ENCODE data around the gene MYOT. TPM values are rescaled to one million over a fixed set of nuclear protein-coding genes. Genes with fewer than 3 reads are reported as not detected.
A peak's percentile ranks its signal among the peaks of the same experiment; 100 is the strongest.

The MYOT gene
- total and polyA plus RNA-seq, 10 of the 15 experiments (the other 5 are each of a cell fraction or from before 2014, with no cell fraction given), result 0.15 to 1.5 (median 0.53) TPM; not detected in 5

- TF ChIP-seq RELB (IDR thresholded peaks at IDR 0.05; ENCODE audit: low read depth), result peak; percentile 60; the same call in 1 of the 2 replicates
- TF ChIP-seq BACH1 (IDR thresholded peaks at IDR 0.05; ENCODE audit: borderline replicate concordance), result no peak
- TF ChIP-seq MEF2A (IDR thresholded peaks at IDR 0.05; ENCODE audit: insufficient read depth, low read depth, low read length), result peak; percentile 51; the same call in 1 of the 2 replicates
- no peak for TF ChIP-seq ATF7 (IDR thresholded peaks at IDR 0.05; ENCODE audit: low read depth)
- peak; percentile 31 to 61; a peak in 2 of 4 replicates for TF ChIP-seq EP300 (IDR thresholded peaks at IDR 0.05; ENCODE audit: borderline replicate concordance in 1 of 2, control insufficient read depth in 1 of 2, low read depth in 2 of 2, low read length in 2 of 2)
- TF ChIP-seq SMAD5 (IDR thresholded peaks at IDR 0.05; ENCODE audit: low read depth), result no peak
- no peak for TF ChIP-seq HDGF (IDR thresholded peaks at IDR 0.05)
- no peak for TF ChIP-seq KLF5 (IDR thresholded peaks at IDR 0.05; ENCODE audit: partially characterized antibody)
- peak; percentile 57; the same call in 1 of the 2 replicates for TF ChIP-seq MTA2 (IDR thresholded peaks at IDR 0.05; ENCODE audit: low read depth)
- TF ChIP-seq ELK1 (IDR thresholded peaks at IDR 0.05; ENCODE audit: low read depth, low read length), result no peak
- no peak for TF ChIP-seq USF1 (IDR thresholded peaks at IDR 0.05; ENCODE audit: borderline replicate concordance, extremely low read length, insufficient read depth, low read depth, low read length)
- TF ChIP-seq JUND (IDR thresholded peaks at IDR 0.05; ENCODE audit: low read depth, low read length), result no peak
- peak; percentile 83; the same call in 1 of the 2 replicates for TF ChIP-seq STAT3 (IDR thresholded peaks at IDR 0.05; ENCODE audit: low read depth, low read length)
- no peak for TF ChIP-seq MYB (IDR thresholded peaks at IDR 0.05; ENCODE audit: borderline replicate concordance, low read depth, low read length)
- TF ChIP-seq ZZZ3 (IDR thresholded peaks at IDR 0.05; ENCODE audit: control insufficient read depth, insufficient read length, low read depth), result no peak
- peak in 1 of 2 experiments; percentile 19; a peak in 1 of 4 replicates for TF ChIP-seq BHLHE40 (IDR thresholded peaks at IDR 0.05; ENCODE audit: borderline replicate concordance in 1 of 2, low read depth in 2 of 2, low read length in 1 of 2)
- TF ChIP-seq IRF3 (IDR thresholded peaks at IDR 0.05), result no peak
- no peak for TF ChIP-seq SMAD1 (IDR thresholded peaks at IDR 0.05; ENCODE audit: low read depth, partially characterized antibody)
- no peak for TF ChIP-seq LARP7 (IDR thresholded peaks at IDR 0.05)
Measured at GRCh38 chr5:137935190-137935589, 67.5 kb downstream of the MYOT start (continued).
